K562 (cell line): ENCODE measurements around the gene TCP10L. TPM values are rescaled to one million over a fixed set of nuclear protein-coding genes. Genes with fewer than 3 reads are reported as not detected.

ENCODE experiments used
- ARNT ChIP-seq, 2 experiments: fragments of 450-650 bp; IDR thresholded peaks; 2 replicates each; pipeline ENCODE4 v1.6.1; 2016; ENCODE audit warnings: mild to moderate bottlenecking in 1 of 2
- CREM ChIP-seq: IDR thresholded peaks from 2 replicates; pipeline ENCODE4 v1.6.1; 2014; ENCODE audit warnings: antibody characterized with exemption, low read depth
- EHMT2 ChIP-seq: fragments of 450-650 bp; IDR thresholded peaks from 2 replicates; pipeline ENCODE4 v1.6.1; 2018; ENCODE audit warnings: antibody characterized with exemption
- FOXM1 ChIP-seq, 2 experiments: fragments of 450-650 bp in 1 of 2; sonication (generic) in 1 of 2; formaldehyde crosslinking in 1 of 2; IDR thresholded peaks; 2 replicates each; pipeline versions ENCODE4 v1.6.1 to v1.9.0; 2017 to 2022; ENCODE audit warnings: low read depth in 2 of 2, mild to moderate bottlenecking in 2 of 2, missing genetic modification reagents in 1 of 2, moderate library complexity in 1 of 2
- GATAD2A ChIP-seq: fragments of 450-650 bp; IDR thresholded peaks from 2 replicates; pipeline ENCODE4 v1.6.1; 2017
- HDAC2 ChIP-seq: fragments of 450-650 bp; IDR thresholded peaks from 2 replicates; pipeline ENCODE4 v1.6.1; 2016; ENCODE audit warnings: mild to moderate bottlenecking
- HMGN3 ChIP-seq: IDR thresholded peaks from 2 replicates; pipeline ENCODE4 v1.6.1; 2011; ENCODE audit warnings: borderline replicate concordance, low read depth, mild to moderate bottlenecking, mixed read lengths, low read length; ENCODE audit not compliant: insufficient read length; ENCODE audit errors: extremely low read depth
- MAFG ChIP-seq: fragments of 450-650 bp; conservative IDR thresholded peaks from 2 replicates; pipeline ENCODE4 v1.6.1; 2016; ENCODE audit warnings: missing genetic modification characterization, missing compliant biosample characterization
- MAFK ChIP-seq: IDR thresholded peaks from 2 replicates; pipeline ENCODE4 v1.6.1; 2011; ENCODE audit warnings: low read length, improper control_type of control experiment
- NFRKB ChIP-seq: fragments of 450-650 bp; IDR thresholded peaks from 2 replicates; pipeline ENCODE4 v1.6.1; 2016; ENCODE audit warnings: low read depth
- NR2C1 ChIP-seq, 2 experiments: fragments of 450-650 bp; IDR thresholded peaks; 2 replicates each; pipeline ENCODE4 v1.6.1; 2017; ENCODE audit warnings: mild to moderate bottlenecking in 2 of 2, antibody characterized with exemption in 1 of 2, inconsistent platforms in 1 of 2, missing compliant biosample characterization in 1 of 2, missing genetic modification characterization in 1 of 2
- NR4A1 ChIP-seq, 2 experiments: fragments of 250-450 bp in 1 of 2; fragments of 450-650 bp in 1 of 2; sonication (Bioruptor Pico) in 1 of 2; IDR thresholded peaks; 2 replicates each; pipeline versions ENCODE4 v1.4.0 to v1.6.1; 2016 to 2020; ENCODE audit warnings: mild to moderate bottlenecking in 2 of 2, missing compliant biosample characterization in 1 of 2, missing genetic modification characterization in 1 of 2, moderate library complexity in 1 of 2
- PHB2 ChIP-seq: fragments of 450-650 bp; IDR thresholded peaks from 2 replicates; pipeline ENCODE4 v1.6.1; 2017; ENCODE audit warnings: low read depth
- SMAD4 ChIP-seq: fragments of 250-450 bp; sonication (Bioruptor Pico); conservative IDR thresholded peaks from 2 replicates; pipeline ENCODE4 v1.8.0; 2021; ENCODE audit warnings: inconsistent platforms, mild to moderate bottlenecking, moderate library complexity
- SMARCE1 ChIP-seq: fragments of 450-650 bp; IDR thresholded peaks from 2 replicates; pipeline ENCODE4 v1.7.1; 2016; ENCODE audit warnings: mild to moderate bottlenecking
- SRSF7 ChIP-seq: fragments of 200-400 bp; formaldehyde crosslinking; optimal IDR thresholded peaks from 2 replicates; pipeline ENCODE3; 2017; ENCODE audit warnings: mild to moderate bottlenecking, low read depth, low read length
- polyA plus RNA-seq, 8 experiments: library from polyadenylated mRNA; depleted of rRNA in 4 of 8; stranded (reverse) in 5 of 8; unstranded in 3 of 8; fragments of >200 nt; fragmentation: Nextera tagmentation in 2 of 8; fragmentation: Illumina TruSeq in 1 of 8; extraction: Ambion mirVana in 2 of 8; extraction: Trizol in 1 of 8; gene quantifications; 2 replicates each; pipeline versions ENCODE4 v1.2.1 to v1.2.3, GENCODE V29; 2011 to 2014; ENCODE audit warnings: inconsistent platforms in 1 of 8, missing spikeins in 1 of 8
- total RNA-seq, 7 experiments: library from RNA; depleted of rRNA in 6 of 7; stranded (reverse); fragments of >200 nt in 6 of 7; fragmentation: Illumina TruSeq in 2 of 7; extraction: Trizol in 2 of 7; gene quantifications; 2 replicates each; pipeline versions ENCODE4 v1.2.1 to v1.2.3, GENCODE V29; 2011 to 2021; ENCODE audit warnings: low replicate concordance in 1 of 7
- TF ChIP-seq, protein P1 (sequence below), 2 experiments: fragments of 450-650 bp in 1 of 2; sonication (generic) in 1 of 2; formaldehyde crosslinking in 1 of 2; IDR thresholded peaks in 1 of 2; conservative IDR thresholded peaks in 1 of 2; 2 replicates each; pipeline versions ENCODE4 v1.6.1 to v1.8.1; 2016 to 2023; ENCODE audit warnings: mild to moderate bottlenecking in 2 of 2, moderate library complexity in 2 of 2, inconsistent platforms in 1 of 2, missing genetic modification reagents in 1 of 2
- TF ChIP-seq, protein P2 (sequence below): IDR thresholded peaks from 2 replicates; pipeline ENCODE4 v1.6.1; 2012; ENCODE audit warnings: low read depth, low read length, improper control_type of control experiment, borderline replicate concordance
- TF ChIP-seq, protein P3 (sequence below): fragments of 450-650 bp; IDR thresholded peaks from 2 replicates; pipeline ENCODE4 v1.6.1; 2017; ENCODE audit warnings: antibody characterized with exemption, mild to moderate bottlenecking
- TF ChIP-seq, protein P4 (sequence below): sonication (generic); IDR thresholded peaks from 2 replicates; pipeline ENCODE4 v1.6.1; 2016

Gene TCP10L
- total and polyA plus RNA-seq, 9 of the 15 experiments (the other 6 are each of a cell fraction or from before 2014, with no cell fraction given) = 0.34 to 0.91 (median 0.56) TPM; not detected in 2

DNA sequence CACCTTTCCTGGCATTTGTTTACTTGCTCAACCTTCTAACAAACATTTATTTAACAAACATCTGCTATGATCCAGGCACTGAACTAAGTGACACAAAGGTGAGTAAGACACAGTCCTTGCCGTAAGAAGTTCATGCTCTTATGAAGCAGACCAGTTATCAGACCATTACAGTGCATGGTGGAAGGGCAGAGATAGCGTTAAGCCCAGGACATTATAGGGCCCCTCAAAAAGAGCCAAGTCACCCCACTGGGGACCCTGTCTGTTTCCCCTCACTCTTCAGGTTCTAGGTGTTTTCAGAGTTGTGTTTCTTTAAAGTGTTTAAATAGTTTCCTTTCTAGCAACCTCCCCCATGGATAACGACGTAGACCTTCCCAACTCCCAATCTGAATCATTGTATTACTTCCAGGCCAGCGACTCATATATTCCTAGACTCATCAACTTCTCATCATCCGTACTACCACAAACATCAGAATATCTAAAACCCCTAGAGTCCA lies 39.3 kb downstream of the TCP10L start (continued):
- TF ChIP-seq, protein P1, sequence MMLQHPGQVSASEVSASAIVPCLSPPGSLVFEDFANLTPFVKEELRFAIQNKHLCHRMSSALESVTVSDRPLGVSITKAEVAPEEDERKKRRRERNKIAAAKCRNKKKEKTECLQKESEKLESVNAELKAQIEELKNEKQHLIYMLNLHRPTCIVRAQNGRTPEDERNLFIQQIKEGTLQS (IDR thresholded peaks at IDR 0.05) = peak; percentile 57; the same call in 1 of the 2 replicates
- TF ChIP-seq, protein P1 (CRISPR knock-in tag; conservative IDR thresholded peaks at IDR 0.05) = no peak
- TF ChIP-seq, protein P2, sequence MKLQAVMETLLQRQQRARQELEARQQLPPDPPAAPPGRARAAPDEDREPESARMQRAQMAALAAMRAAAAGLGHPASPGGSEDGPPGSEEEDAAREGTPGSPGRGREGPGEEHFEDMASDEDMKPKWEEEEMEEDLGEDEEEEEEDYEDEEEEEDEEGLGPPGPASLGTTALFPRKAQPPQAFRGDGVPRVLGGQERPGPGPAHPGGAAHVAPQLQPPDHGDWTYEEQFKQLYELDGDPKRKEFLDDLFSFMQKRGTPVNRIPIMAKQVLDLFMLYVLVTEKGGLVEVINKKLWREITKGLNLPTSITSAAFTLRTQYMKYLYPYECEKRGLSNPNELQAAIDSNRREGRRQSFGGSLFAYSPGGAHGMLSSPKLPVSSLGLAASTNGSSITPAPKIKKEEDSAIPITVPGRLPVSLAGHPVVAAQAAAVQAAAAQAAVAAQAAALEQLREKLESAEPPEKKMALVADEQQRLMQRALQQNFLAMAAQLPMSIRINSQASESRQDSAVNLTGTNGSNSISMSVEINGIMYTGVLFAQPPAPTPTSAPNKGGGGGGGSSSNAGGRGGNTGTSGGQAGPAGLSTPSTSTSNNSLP = peak; percentile 85; the same call in 1 of the 2 replicates
- TF ChIP-seq, protein P3, sequence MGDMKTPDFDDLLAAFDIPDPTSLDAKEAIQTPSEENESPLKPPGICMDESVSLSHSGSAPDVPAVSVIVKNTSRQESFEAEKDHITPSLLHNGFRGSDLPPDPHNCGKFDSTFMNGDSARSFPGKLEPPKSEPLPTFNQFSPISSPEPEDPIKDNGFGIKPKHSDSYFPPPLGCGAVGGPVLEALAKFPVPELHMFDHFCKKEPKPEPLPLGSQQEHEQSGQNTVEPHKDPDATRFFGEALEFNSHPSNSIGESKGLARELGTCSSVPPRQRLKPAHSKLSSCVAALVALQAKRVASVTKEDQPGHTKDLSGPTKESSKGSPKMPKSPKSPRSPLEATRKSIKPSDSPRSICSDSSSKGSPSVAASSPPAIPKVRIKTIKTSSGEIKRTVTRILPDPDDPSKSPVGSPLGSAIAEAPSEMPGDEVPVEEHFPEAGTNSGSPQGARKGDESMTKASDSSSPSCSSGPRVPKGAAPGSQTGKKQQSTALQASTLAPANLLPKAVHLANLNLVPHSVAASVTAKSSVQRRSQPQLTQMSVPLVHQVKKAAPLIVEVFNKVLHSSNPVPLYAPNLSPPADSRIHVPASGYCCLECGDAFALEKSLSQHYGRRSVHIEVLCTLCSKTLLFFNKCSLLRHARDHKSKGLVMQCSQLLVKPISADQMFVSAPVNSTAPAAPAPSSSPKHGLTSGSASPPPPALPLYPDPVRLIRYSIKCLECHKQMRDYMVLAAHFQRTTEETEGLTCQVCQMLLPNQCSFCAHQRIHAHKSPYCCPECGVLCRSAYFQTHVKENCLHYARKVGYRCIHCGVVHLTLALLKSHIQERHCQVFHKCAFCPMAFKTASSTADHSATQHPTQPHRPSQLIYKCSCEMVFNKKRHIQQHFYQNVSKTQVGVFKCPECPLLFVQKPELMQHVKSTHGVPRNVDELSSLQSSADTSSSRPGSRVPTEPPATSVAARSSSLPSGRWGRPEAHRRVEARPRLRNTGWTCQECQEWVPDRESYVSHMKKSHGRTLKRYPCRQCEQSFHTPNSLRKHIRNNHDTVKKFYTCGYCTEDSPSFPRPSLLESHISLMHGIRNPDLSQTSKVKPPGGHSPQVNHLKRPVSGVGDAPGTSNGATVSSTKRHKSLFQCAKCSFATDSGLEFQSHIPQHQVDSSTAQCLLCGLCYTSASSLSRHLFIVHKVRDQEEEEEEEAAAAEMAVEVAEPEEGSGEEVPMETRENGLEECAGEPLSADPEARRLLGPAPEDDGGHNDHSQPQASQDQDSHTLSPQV = peak; percentile 88
- TF ChIP-seq NR2C1 (IDR thresholded peaks at IDR 0.05) (peak; percentile 30; the same call in 1 of the 2 replicates), NR2C1 (tag; IDR thresholded peaks at IDR 0.05) (0 out of 2 replicates have a peak, but pooled peaks have one; percentile 20), NFRKB (0 out of 2 replicates have a peak, but pooled peaks have one; percentile 44), PHB2 (0 out of 2 replicates have a peak, but pooled peaks have one; percentile 63), EHMT2 (peak; percentile 82), SMARCE1 (peak; percentile 94), SMAD4 (CRISPR knock-in tag) (peak; percentile 68; the same call in 1 of the 2 replicates), FOXM1 (IDR thresholded peaks at IDR 0.05; ENCODE audit: low read depth) (peak; percentile 69), FOXM1 (CRISPR knock-in tag; IDR thresholded peaks at IDR 0.05; ENCODE audit: low read depth) (no peak), ARNT (IDR thresholded peaks at IDR 0.05) (peak in 1 of 2 experiments; percentile 57; a peak in 1 of 4 replicates), MAFG (tag) (peak; percentile 77), GATAD2A (peak; percentile 76; the same call in 1 of the 2 replicates), NR4A1 (CRISPR knock-in tag; IDR thresholded peaks at IDR 0.05) (no peak), NR4A1 (tag; IDR thresholded peaks at IDR 0.05) (peak; percentile 74; the same call in 1 of the 2 replicates), HMGN3 (peak; percentile 32), CREM (peak; percentile 86), MAFK (peak; percentile 45; the same call in 1 of the 2 replicates), HDAC2 (peak; percentile 71; the same call in 1 of the 2 replicates), SRSF7 (no peak)
- TF ChIP-seq, protein P4, sequence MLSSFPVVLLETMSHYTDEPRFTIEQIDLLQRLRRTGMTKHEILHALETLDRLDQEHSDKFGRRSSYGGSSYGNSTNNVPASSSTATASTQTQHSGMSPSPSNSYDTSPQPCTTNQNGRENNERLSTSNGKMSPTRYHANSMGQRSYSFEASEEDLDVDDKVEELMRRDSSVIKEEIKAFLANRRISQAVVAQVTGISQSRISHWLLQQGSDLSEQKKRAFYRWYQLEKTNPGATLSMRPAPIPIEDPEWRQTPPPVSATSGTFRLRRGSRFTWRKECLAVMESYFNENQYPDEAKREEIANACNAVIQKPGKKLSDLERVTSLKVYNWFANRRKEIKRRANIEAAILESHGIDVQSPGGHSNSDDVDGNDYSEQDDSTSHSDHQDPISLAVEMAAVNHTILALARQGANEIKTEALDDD = peak; percentile 70; the same call in 1 of the 2 replicates
